NOMO-1 (cell line): Measurements from ENCODE around the gene ERGIC2.
"Not testable (repeated sequence)": the region's sequence is repeated elsewhere in the genome, so short reads cannot be mapped to it uniquely, and the experiment has no call there.

Experiments used
- DNase-seq, 2 experiments: peaks; one replicate each; lab custom pipeline; 2025; ENCODE audit not compliant: unreplicated experiment in 2 of 2; lab: John Stamatoyannopoulos, UW

ERGIC2 gene

DNA sequence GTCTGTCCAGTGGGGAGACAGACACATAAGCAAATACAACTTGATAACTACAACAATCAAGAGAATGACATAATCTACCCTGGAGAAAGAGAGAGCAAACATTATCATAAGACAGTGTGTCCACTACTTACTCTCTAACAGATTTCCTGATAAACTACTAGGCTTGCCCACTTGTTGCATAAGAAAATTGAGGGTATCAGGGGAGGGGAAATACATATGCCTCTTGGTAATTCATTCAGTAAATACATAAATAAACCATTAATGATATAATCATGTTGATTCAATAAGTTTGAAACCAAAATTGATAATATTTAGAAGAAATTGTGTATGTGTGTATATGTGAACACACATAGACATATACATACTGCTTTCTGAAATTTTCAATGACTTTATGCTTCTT lies 76.6 kb downstream of the ERGIC2 start:
- no peak for DNase-seq

DNA sequence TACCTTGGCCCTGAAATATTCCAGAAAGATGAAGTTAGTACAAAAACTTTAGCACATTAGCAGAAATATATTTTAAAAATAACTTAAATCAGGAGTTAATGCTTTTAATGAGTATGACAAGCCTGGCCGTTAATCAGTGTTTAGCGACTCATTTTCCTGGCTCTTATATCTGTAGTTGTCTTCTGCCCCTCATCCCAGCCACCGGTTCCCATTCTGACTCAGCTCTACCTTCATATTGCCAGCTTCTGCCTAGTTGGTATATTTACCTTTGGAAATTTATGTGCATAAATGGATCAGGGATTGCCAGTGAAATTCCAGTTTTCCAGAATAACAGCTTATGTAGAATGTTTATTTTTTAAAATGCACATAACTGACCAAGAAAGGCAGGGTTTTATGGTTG lies 79.9 kb downstream of the ERGIC2 start:
- no peak for DNase-seq

DNA sequence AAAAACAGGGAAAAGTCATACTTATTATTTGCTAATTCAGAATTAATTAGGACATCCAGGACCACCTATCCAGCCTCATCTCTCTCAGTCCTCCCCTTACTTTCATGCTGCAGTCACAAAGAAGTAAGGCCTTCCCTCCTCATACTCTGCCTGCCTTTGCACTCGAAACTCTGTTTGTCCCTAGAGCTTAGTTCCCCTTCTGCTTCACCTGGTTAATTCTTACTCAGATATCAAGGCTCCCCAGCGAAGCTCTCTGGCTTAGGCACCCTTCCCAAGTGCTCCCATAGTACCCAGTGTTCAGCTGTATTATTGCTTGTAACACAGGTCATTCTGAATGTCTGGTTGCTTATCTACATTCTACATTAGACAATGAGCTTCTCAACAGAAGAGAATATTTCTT lies 81.3 kb downstream of the ERGIC2 start:
- DNase-seq: peak in 1 of 2 experiments; percentile 24

DNA sequence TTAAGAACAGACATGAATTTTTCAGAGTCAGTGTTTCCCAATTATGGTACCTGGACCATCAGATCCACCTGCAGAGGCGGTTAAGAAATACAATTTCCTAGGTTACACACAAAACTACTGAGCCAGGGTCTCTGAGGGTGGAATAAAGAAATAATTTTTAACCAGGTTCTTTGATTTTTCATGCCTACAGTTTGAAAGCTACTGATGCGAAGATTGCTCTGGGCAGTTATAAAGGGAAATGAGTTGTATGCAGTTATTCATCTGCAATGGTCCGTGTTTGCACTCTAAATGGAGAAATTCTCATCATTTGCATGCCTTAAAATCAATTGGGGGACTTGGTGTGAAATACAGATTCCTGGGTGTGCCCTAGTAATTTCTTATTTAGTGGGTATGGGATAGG lies 89.7 kb downstream of the ERGIC2 start:
- no peak for DNase-seq

DNA sequence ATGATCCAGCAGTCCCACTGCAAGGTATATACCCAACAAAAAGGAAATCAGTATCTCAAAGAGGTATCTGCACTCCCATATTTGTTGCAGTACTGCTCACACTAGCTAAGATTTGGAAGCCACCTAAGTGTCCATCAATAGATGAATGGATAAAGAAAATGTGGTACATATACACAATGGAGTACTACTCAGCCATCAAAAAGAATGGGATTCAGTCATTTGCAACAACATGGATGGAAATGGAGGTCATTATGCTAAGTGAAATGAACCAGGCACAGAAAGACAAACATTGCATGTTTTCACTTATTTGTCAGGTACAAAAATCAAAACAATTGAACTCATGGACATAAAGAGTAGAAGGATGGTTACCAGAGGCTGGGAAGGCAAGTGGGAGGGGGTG lies 90.5 kb downstream of the ERGIC2 start:
- DNase-seq: not testable (repeated sequence)

DNA sequence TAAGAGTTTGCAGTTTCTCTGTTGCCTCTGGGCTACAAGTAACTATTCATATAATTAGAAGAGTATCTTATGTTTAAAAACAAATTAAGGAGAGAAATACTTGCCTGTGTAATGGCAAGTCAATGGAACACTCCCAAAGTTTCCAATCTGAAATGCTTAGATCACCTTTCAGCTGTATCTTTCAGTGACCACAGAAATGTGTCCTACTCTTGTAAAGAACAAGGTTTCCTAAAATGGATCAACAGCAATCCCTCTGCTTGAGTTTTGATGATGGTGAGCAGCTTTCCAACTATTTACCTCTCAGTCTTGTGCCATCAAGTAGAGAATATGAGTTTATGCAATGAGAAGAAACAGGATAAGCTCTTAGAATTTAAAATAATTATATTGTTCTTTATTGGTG lies 92.9 kb downstream of the ERGIC2 start:
- DNase-seq: no peak

DNA sequence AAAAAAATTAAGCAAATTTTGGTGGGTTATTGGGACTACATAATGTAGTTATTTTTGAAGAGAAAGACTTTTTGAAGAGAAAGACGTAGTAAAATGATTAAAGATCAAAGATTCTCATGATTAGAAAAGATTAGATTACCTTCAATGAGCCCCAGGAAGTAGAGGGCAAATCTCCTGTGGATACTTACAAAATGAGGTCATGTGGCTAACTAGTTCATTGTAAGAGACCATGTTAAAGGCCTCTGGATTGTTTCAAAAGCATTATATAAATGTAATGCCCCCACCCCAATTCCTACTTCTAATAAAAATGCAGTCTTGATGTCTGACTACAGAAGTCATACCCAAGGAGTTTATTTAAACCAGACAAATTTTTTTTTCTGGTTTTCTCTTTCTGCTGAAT lies 93.3 kb downstream of the ERGIC2 start:
- no peak for DNase-seq
